B cell (primary cell): ENCODE measurements around the gene MARS1. TPM values are rescaled to one million over a fixed set of nuclear protein-coding genes. Genes with fewer than 3 reads are reported as not detected.

ENCODE experiments used
- ATAC-seq: fragments of 200-7000 bp; cut with Tn5 transposase; one replicate; pipeline ENCODE4 v1.10.0; 2021; ENCODE audit warnings: low read depth, mild to moderate bottlenecking, moderate number of reproducible peaks, moderate library complexity
- CTCF ChIA-PET: fragments of 350-600 bp; sonication (Branson Sonifier 250); formaldehyde crosslinking; loops from one replicate; lab custom pipeline; 2021; ENCODE audit warnings: antibody characterized with exemption, inconsistent platforms; lab: Charles Lee
- POLR2A ChIA-PET: fragments of 350-600 bp; sonication (Branson Sonifier 250); formaldehyde crosslinking; loops from one replicate; lab custom pipeline; 2021; ENCODE audit warnings: antibody characterized with exemption; lab: Charles Lee
- DNase-seq: peaks from one replicate; pipeline ENCODE4 v3.0.0; 2013
- H2AFZ ChIP-seq: 2 replicates; pipeline ENCODE4 v1.6.1; 2012; ENCODE audit warnings: mild to moderate bottlenecking, low read depth, low read length; ENCODE audit not compliant: insufficient read depth, poor library complexity, severe bottlenecking
- H3K27ac ChIP-seq, 2 donors: 1 replicate in 1 of 2; 2 replicates in 1 of 2; pipeline ENCODE4 v1.5.1; 2012 to 2013; ENCODE audit warnings: low read length in 2 of 2, mild to moderate bottlenecking in 2 of 2, moderate library complexity in 1 of 2
- H3K27me3 ChIP-seq, 4 experiments: fragments of 200-600 bp in 1 of 4; sonication (generic) in 1 of 4; replicated peaks in 1 of 4; 1 replicate in 2 of 4; 2 replicates in 2 of 4; pipeline versions ENCODE4 v1.6.1 to v1.7.0; 2013 to 2016; ENCODE audit warnings: low read length in 3 of 4, mild to moderate bottlenecking in 2 of 4, mixed read lengths in 1 of 4, moderate library complexity in 1 of 4; ENCODE audit not compliant: insufficient read depth in 4 of 4, control insufficient read depth in 3 of 4; ENCODE audit errors: control extremely low read depth in 1 of 4
- H3K36me3 ChIP-seq, 2 experiments: replicated peaks in 1 of 2; 1 replicate in 1 of 2; 2 replicates in 1 of 2; pipeline versions ENCODE4 v1.6.1 to v1.7.1; 2013; ENCODE audit warnings: low read length in 1 of 2; ENCODE audit not compliant: insufficient read depth in 2 of 2, control insufficient read depth in 1 of 2; ENCODE audit errors: control extremely low read depth in 1 of 2, extremely low read depth in 1 of 2
- H3K4me1 ChIP-seq, 2 donors: fragments of 200-600 bp in 1 of 2; sonication (generic) in 1 of 2; 1 replicate in 1 of 2; 2 replicates in 1 of 2; pipeline versions ENCODE4 v1.5.1 to v1.6.1; 2013 to 2017; ENCODE audit warnings: low read length in 2 of 2; ENCODE audit not compliant: control insufficient read depth in 2 of 2, insufficient read depth in 2 of 2
- H3K4me2 ChIP-seq: replicated peaks from 2 replicates; pipeline ENCODE3; 2012; ENCODE audit warnings: mild to moderate bottlenecking, low read depth, low read length; ENCODE audit not compliant: poor library complexity, severe bottlenecking
- H3K4me3 ChIP-seq, 5 experiments: fragments of 200-600 bp in 1 of 5; sonication (generic) in 1 of 5; 1 replicate in 3 of 5; 2 replicates in 2 of 5; pipeline versions ENCODE4 v1.5.1 to v1.7.0; 2011 to 2016; ENCODE audit warnings: low read length in 4 of 5, mild to moderate bottlenecking in 4 of 5, low read depth in 2 of 5, control low read depth in 1 of 5, moderate library complexity in 1 of 5; ENCODE audit not compliant: insufficient read depth in 1 of 5; ENCODE audit errors: control extremely low read depth in 1 of 5, extremely low read depth in 1 of 5
- H3K79me2 ChIP-seq: fragments of 200-600 bp; sonication (generic); one replicate; pipeline ENCODE4 v1.6.0; 2016; ENCODE audit warnings: low read length; ENCODE audit not compliant: control insufficient read depth, insufficient read depth
- H3K9ac ChIP-seq: fragments of 200-600 bp; sonication (generic); 2 replicates; pipeline ENCODE4 v1.6.1; 2017; ENCODE audit warnings: mild to moderate bottlenecking, low read length, moderate library complexity
- H3K9me3 ChIP-seq, 3 donors: one replicate each; pipeline versions ENCODE4 v1.6.1 to v1.7.1; 2013; ENCODE audit warnings: low read length in 2 of 3; ENCODE audit not compliant: control insufficient read depth in 2 of 3, insufficient read depth in 1 of 3; ENCODE audit errors: control extremely low read depth in 1 of 3
- H4K20me1 ChIP-seq: 2 replicates; pipeline ENCODE4 v1.6.0; 2012; ENCODE audit warnings: mild to moderate bottlenecking, low read length; ENCODE audit not compliant: insufficient read depth, control insufficient read depth, poor library complexity, severe bottlenecking
- H3K27ac Mint-ChIP-seq: one replicate; pipeline ENCODE4 v1.8.0; 2021; ENCODE audit warnings: mixed read lengths
- H3K27me3 Mint-ChIP-seq: one replicate; pipeline ENCODE4 v1.8.0; 2021; ENCODE audit warnings: mixed read lengths
- H3K4me1 Mint-ChIP-seq: one replicate; pipeline ENCODE4 v1.8.0; 2021; ENCODE audit warnings: mixed read lengths
- H3K4me3 Mint-ChIP-seq: one replicate; pipeline ENCODE4 v1.8.0; 2021; ENCODE audit warnings: mixed read lengths
- H3K9me3 Mint-ChIP-seq: one replicate; pipeline ENCODE4 v1.8.0; 2022; ENCODE audit warnings: mixed read lengths; ENCODE audit not compliant: insufficient read depth
- EZH2 ChIP-seq: IDR thresholded peaks from 2 replicates; pipeline ENCODE4 v1.6.1; 2012; ENCODE audit warnings: borderline replicate concordance, low read depth, mild to moderate bottlenecking, moderate library complexity, low read length; ENCODE audit not compliant: insufficient read depth, poor library complexity, severe bottlenecking
- WGBS: methylation state at CpG from one replicate; pipeline ENCODE4 v1.1.5; 2013; ENCODE audit warnings: missing lambda C conversion rate; ENCODE audit not compliant: insufficient coverage; 5-methylcytosine and 5-hydroxymethylcytosine counted together
- intact Hi-C: fragments of 100-400 bp; cut with micrococcal nuclease; formaldehyde crosslinking; loops from one replicate; pipeline ENCODE4 v1.10.0; 2022
- polyA plus RNA-seq: library from polyadenylated mRNA; depleted of rRNA; stranded (reverse); fragments of >200 nt; gene quantifications from 2 replicates; pipeline ENCODE4 v1.2.3, GENCODE V29; 2012
- total RNA-seq, 2 donors: library from RNA; stranded (reverse); fragments of 120-200 nt in 1 of 2; gene quantifications; 1 replicate in 1 of 2; 2 replicates in 1 of 2; pipeline versions ENCODE4 v1.2.3 to v1.2.4, GENCODE V29; 2013 to 2022
- TF ChIP-seq, protein P1 (sequence below): fragments of 200-600 bp; IDR thresholded peaks from one replicate; pipeline ENCODE4 v1.8.0; 2022; ENCODE audit warnings: antibody characterized with exemption, mild to moderate bottlenecking

MARS1 gene
- total and polyA plus RNA-seq, 2 donors (not counting 1 experiment from before 2014, with no cell fraction given): 158 to 193 TPM

DNA sequence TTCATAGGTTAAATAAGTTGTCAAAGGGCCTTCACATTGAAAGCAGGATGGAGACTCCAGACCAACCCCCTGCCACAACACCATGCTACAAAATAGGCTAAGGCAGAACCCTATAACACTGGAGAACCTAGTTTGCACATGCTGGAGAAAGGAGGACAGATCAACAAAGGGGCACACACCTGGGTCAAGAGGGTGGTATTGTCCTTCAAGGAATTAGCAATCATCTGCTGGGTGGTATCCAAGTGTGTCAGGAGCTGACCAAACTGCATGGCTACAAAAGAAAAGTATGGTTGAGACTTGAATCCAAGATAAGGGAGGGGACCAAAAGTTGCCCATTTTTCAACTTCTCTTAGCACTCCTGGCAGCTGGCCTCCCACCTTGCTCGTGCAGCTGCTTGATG lies 44.0 kb downstream of the MARS1 start:
- Mint-ChIP-seq H3K4me1 (peaks cover 3% of the 10 kb centered on the region), H3K9me3 (no peaks in the 10 kb centered on the region), H3K4me3 (no peak overlapping the region), H3K27me3 (no peaks in the 10 kb centered on the region), H3K27ac (no peak overlapping the region)
- no peak overlapping the region for H3K4me3 ChIP-seq
- no peaks in the 10 kb centered on the region for H3K27me3 ChIP-seq
- H4K20me1 ChIP-seq: no peaks in the 10 kb centered on the region
- POLR2A ChIA-PET: interaction anchor here (0.8 kb wide), 1 partner anchor 8 kb away, joined by 3 read pairs; no protein-coding TSS in a partner anchor
- H3K4me1 ChIP-seq: no peaks in the 10 kb centered on the region
- no peak overlapping the region for H3K27ac ChIP-seq
- intact Hi-C loops: no loop called here
- H3K9me3 ChIP-seq: no peaks in the 10 kb centered on the region
- TF ChIP-seq, protein P1, sequence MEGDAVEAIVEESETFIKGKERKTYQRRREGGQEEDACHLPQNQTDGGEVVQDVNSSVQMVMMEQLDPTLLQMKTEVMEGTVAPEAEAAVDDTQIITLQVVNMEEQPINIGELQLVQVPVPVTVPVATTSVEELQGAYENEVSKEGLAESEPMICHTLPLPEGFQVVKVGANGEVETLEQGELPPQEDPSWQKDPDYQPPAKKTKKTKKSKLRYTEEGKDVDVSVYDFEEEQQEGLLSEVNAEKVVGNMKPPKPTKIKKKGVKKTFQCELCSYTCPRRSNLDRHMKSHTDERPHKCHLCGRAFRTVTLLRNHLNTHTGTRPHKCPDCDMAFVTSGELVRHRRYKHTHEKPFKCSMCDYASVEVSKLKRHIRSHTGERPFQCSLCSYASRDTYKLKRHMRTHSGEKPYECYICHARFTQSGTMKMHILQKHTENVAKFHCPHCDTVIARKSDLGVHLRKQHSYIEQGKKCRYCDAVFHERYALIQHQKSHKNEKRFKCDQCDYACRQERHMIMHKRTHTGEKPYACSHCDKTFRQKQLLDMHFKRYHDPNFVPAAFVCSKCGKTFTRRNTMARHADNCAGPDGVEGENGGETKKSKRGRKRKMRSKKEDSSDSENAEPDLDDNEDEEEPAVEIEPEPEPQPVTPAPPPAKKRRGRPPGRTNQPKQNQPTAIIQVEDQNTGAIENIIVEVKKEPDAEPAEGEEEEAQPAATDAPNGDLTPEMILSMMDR: no peak
- no peak for TF ChIP-seq EZH2
- H3K9ac ChIP-seq: no peak overlapping the region
- DNase-seq (no peak), ATAC-seq (no peak)
- H3K79me2 ChIP-seq: no peaks in the 10 kb centered on the region
- peaks cover 16 to 92% of the 10 kb centered on the region in 2 experiments for H3K36me3 ChIP-seq
- no CpG with 5 or more reads among the region's 1 CpG for WGBS
- CTCF ChIA-PET: interaction anchor here (1.0 kb wide), 1 partner anchor 15 kb away, joined by 3 read pairs; the partner anchor contains the start of gene DCTN2
- no peak overlapping the region for H2AFZ ChIP-seq
- H3K4me2 ChIP-seq: no peak overlapping the region

GRCh38 chr12:57533108-57533507 lies 45.2 kb downstream of the MARS1 start:
- Histone ChIP-seq H3K4me2 (no peak overlapping the region), H3K9ac (no peak overlapping the region), H3K79me2 (no peaks in the 10 kb centered on the region), H3K27me3 (no peaks in the 10 kb centered on the region), H3K9me3 (no peaks in the 10 kb centered on the region), H3K4me3 (no peak overlapping the region), H3K36me3 (peaks cover 18 to 86% of the 10 kb centered on the region in 2 experiments), H4K20me1 (no peaks in the 10 kb centered on the region), H3K27ac (no peak overlapping the region), H3K4me1 (no peaks in the 10 kb centered on the region), H2AFZ (no peak overlapping the region)
- H3K4me1 Mint-ChIP-seq: no peaks in the 10 kb centered on the region
- no peak overlapping the region for H3K4me3 Mint-ChIP-seq
- no peaks in the 10 kb centered on the region for H3K9me3 Mint-ChIP-seq
- TF ChIP-seq, protein P1: no peak
- no peak for TF ChIP-seq EZH2
- ChIA-PET CTCF (interaction anchor here (1.0 kb wide), 1 partner anchor 50 kb away, joined by 3 read pairs; no protein-coding TSS in a partner anchor), POLR2A (no interaction called here)
- intact Hi-C loops: no loop called here
- 100% methylated on average over 4 of the region's 8 CpGs for WGBS
- DNase-seq (no peak), ATAC-seq (no peak)
- no peak overlapping the region for H3K27ac Mint-ChIP-seq
- H3K27me3 Mint-ChIP-seq: no peaks in the 10 kb centered on the region
